H7 (cell line): ENCODE results near the gene DMD. TPM values are rescaled to one million over a fixed set of nuclear protein-coding genes. Genes with fewer than 3 reads are reported as not detected.

Experiments
- DNase-seq: peaks from one replicate; pipeline ENCODE4 v3.0.0; 2012
- H3K27me3 ChIP-seq: 2 replicates; pipeline ENCODE4 v1.6.0; 2011; ENCODE audit warnings: mild to moderate bottlenecking, low read length; ENCODE audit not compliant: control insufficient read depth, insufficient read depth
- H3K36me3 ChIP-seq: replicated peaks from 2 replicates; pipeline ENCODE4 v1.5.1; 2011; ENCODE audit warnings: low read length; ENCODE audit not compliant: control insufficient read depth, insufficient read depth
- H3K4me3 ChIP-seq: 2 replicates; pipeline ENCODE4 v1.5.1; 2011; ENCODE audit warnings: low read depth, mild to moderate bottlenecking, control low read depth, low read length, moderate library complexity; ENCODE audit not compliant: insufficient read depth
- total RNA-seq: library from RNA; depleted of rRNA; stranded (reverse); fragments of >200 nt; shearing (Covaris generic); gene quantifications from 2 replicates; pipeline ENCODE4 v1.2.3, GENCODE V29; 2014

The DMD gene
- total RNA-seq, 1 experiment from 2014 or later, result 17.1 TPM

DNA sequence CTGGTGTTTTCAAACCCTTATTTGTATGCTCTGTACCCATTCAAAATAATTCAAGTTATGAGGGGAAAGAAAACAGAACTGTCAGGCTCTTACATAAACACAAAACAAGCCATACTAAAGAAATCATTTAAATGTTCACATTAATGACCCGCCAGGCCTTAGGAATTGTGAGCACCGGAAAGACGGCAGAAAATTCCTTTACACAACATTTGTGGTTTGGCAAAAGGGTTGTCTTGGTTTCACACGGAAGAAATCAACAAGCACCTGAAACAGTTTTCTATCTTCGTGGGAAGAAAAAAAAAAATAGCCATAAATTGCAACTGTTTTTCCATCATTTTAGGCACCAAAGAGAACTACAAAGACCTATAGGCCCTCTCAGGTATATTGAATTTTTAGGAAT lies 1951.0 kb downstream of the DMD start:
- no peak overlapping the region for H3K4me3 ChIP-seq
- H3K36me3 ChIP-seq, result no peaks in the 10 kb centered on the region; the same call in 1 of the 2 replicates
- DNase-seq, result no peak
- H3K27me3 ChIP-seq, result no peaks in the 10 kb centered on the region

- Histone ChIP-seq H3K4me3 (no peak overlapping the region), H3K36me3 (no peaks in the 10 kb centered on the region; the same call in 1 of the 2 replicates), H3K27me3 (no peaks in the 10 kb centered on the region)
- DNase-seq, result no peak
Observed at GRCh38 chrX:31258166-31258565, 1953.2 kb downstream of the DMD start.

DNA sequence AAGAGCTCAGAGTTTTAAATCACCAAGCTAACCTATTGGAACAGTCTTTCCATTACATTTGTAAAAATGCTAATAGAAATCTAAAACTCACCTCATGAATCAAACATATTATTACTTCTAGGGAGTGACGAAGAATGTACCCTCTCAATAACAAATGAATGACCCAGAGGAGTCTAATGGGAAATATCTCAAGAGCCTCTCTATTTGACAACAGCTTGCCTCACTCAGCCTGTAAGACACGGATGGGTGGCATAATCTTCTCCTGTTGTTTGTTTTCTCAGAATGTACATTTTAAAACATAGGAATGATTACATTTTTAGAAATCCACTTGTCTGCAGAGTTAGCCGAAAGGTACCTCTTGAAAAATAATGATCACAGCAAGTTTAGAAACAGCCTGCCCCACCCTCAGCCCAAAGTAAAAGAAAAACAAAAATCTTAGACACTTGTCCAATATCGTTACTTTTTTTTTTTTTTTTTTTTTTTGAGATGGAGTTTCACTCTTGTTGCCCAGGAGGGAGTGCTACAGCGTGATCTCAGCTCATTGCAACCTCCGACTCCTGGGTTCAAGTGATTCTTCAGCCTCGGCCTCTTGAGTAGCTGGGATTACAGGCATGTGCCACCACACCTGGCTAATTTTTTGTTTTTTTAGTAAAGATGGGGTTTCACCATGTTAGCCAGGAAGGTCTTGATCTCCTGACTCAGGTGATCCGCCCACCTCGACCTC lies 1955.9 kb downstream of the DMD start:
- Histone ChIP-seq H3K4me3 (no peak overlapping the region), H3K27me3 (no peaks in the 10 kb centered on the region), H3K36me3 (no peaks in the 10 kb centered on the region; the same call in 1 of the 2 replicates)
- DNase-seq, result no peak

DNA sequence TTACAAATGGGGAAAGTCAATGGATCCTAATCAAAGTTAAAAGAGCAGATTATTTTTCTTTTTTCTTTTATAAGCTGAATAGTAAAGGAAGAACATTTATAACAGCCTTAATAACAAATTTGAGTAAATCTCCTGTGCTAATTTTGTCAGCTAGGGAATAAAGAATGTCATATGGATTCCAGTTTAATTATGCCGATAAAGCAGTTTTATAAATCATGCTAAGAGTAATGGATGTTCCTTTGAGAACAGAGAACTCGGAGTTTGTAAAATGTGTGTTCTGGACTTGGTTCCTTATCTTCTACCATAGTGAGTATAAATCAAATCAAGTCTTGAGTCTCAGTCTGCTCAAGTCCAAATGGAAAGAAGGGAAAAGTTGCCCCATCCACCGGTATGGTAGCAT lies 1959.2 kb downstream of the DMD start:
- no peak overlapping the region for H3K4me3 ChIP-seq
- no peaks in the 10 kb centered on the region; the same call in 1 of the 2 replicates for H3K36me3 ChIP-seq
- no peaks in the 10 kb centered on the region for H3K27me3 ChIP-seq
- DNase-seq, result no peak

DNA sequence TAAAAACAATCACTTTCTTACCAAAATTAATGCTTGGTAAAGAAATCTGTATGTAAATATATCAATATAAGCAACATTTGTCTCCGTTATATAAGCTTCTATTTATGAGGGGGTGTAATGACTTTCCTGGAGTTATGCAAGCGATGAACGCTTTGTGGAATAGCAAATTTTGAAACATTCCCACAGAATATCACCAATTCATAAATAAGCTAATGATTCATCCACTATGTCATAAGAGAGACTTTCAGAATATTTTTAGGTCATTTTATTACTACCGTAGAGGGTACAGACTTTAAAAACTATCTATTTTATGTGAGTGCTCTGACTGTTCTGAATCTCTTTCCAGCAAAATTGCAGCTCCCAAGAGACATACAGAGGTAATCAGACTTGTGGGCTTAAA lies 1960.0 kb downstream of the DMD start:
- no peak overlapping the region for H3K4me3 ChIP-seq
- H3K27me3 ChIP-seq, result no peaks in the 10 kb centered on the region
- no peaks in the 10 kb centered on the region for H3K36me3 ChIP-seq
- no peak for DNase-seq

DNA sequence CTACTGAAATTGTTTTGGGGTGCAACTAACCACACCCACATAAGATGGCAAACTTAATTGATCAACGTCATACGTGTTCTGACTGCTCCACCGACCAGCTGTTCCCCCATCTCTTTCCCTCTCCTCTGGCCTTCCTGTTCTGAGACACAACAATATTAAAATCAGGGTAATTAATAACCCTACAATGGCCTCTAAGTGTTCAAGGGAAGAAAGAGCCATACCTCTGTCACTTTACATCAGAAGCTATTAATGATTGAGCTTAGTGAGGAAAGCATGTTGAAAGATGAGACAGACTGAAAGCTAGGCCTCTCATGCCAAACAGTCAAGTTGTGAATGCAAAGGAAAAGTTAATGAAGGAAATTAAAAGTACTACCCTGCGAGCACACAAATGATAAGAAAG lies 1965.6 kb downstream of the DMD start:
- no peak for DNase-seq
- no peaks in the 10 kb centered on the region for H3K36me3 ChIP-seq
- no peaks in the 10 kb centered on the region for H3K27me3 ChIP-seq
- H3K4me3 ChIP-seq, result no peak overlapping the region

DNA sequence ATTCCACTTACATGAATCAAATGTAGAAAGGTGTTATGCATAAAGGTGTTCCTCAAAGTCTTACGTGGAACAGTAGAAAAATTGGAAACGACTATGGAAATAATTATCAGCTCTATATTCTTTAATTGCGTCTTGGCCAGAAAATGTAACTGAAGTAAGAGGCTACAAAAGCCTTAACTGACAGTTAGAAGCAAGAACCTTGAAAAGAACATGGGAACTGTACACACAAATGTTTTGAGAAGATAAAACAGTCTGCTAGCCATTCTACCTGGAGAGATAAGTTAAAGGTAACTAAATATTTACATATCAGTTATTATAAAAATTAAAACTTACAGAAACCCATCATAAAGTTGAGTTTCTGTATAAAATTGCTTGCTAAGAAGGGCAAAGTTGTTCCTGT lies 1967.5 kb downstream of the DMD start:
- no peak for DNase-seq
- H3K27me3 ChIP-seq, result no peaks in the 10 kb centered on the region
- H3K36me3 ChIP-seq, result no peaks in the 10 kb centered on the region
- no peak overlapping the region for H3K4me3 ChIP-seq

- no peaks in the 10 kb centered on the region for H3K27me3 ChIP-seq
- no peak for DNase-seq
- no peak overlapping the region for H3K4me3 ChIP-seq
- no peaks in the 10 kb centered on the region for H3K36me3 ChIP-seq
Observed at GRCh38 chrX:31240982-31241381, 1970.4 kb downstream of the DMD start.

- DNase-seq, result no peak
- no peaks in the 10 kb centered on the region for H3K36me3 ChIP-seq
- no peaks in the 10 kb centered on the region for H3K27me3 ChIP-seq
- H3K4me3 ChIP-seq, result no peak overlapping the region
Observed at GRCh38 chrX:31237189-31237588, 1974.2 kb downstream of the DMD start.

DNA sequence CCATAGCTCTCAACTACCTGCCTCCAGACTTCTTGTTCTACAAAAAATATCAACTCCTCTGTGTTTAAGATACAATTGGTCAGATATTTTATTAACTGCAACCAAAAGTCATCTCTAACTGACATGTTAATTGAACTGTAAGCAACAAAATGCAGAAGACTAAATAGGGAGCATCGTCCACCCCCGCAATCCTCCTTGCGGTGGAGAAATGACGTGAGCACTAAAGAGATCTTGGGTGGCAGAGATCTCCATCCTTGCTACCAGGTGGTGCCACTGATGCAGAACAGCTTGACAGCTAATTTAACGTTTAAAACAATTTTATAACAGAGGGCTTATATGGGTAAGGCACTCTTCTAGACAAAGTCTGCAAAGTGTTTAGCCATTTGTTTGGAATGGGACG lies 1975.1 kb downstream of the DMD start:
- Histone ChIP-seq H3K27me3 (no peaks in the 10 kb centered on the region), H3K4me3 (no peak overlapping the region), H3K36me3 (no peaks in the 10 kb centered on the region)
- no peak for DNase-seq

DNA sequence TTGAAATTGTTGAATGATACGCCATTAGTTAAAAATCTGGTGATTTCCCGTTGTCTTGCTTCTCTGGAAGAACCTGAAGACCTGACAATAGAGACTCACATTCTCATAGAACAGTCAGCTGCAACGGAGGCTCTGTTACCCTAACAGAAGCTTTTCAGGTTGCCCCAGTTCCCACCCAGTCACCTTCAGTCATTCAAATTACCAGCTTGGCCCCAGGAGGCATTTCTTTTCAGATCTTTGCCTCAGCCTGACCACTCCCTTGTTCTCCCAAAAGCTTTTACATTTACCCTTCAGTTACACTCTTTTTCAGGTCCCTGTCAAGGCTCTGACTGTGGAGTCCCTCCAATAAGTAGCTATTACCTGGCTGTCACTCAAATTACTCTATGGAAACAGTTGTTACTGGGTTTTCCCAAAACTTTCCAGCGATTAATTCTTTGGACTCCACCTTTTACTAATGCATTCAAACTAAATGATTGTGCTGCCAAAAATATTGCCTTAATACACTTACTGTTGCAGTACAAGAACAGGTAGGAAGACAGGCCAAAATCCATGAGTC lies 1977.3 kb downstream of the DMD start:
- H3K4me3 ChIP-seq, result no peak overlapping the region
- DNase-seq, result peak; percentile 50
- no peaks in the 10 kb centered on the region for H3K27me3 ChIP-seq
- H3K36me3 ChIP-seq, result no peaks in the 10 kb centered on the region

DNA sequence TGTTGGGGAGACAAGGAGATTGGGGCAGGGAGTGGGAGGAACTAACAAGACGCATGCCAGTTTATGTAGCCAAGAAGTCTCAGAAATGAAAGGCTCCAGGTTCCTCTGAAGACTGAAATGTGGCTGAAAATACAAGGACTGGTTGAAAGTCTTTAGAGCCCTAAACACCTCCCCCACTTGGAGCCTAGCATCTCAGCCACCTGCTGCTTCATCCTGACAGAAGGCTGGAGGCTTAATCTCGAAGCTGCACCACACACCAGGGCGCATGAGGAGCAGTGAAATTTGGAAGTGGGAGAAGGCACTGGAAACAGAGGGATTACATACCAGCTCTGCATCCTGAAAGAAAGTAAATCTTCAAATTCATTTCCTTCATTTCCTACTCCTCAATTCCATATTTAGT lies 1978.8 kb downstream of the DMD start:
- no peak overlapping the region for H3K4me3 ChIP-seq
- no peak for DNase-seq
- no peaks in the 10 kb centered on the region for H3K36me3 ChIP-seq
- no peaks in the 10 kb centered on the region for H3K27me3 ChIP-seq

- no peak overlapping the region for H3K4me3 ChIP-seq
- H3K36me3 ChIP-seq, result no peaks in the 10 kb centered on the region
- H3K27me3 ChIP-seq, result no peaks in the 10 kb centered on the region
- no peak for DNase-seq
Observed at GRCh38 chrX:31228909-31229308, 1982.4 kb downstream of the DMD start.

DNA sequence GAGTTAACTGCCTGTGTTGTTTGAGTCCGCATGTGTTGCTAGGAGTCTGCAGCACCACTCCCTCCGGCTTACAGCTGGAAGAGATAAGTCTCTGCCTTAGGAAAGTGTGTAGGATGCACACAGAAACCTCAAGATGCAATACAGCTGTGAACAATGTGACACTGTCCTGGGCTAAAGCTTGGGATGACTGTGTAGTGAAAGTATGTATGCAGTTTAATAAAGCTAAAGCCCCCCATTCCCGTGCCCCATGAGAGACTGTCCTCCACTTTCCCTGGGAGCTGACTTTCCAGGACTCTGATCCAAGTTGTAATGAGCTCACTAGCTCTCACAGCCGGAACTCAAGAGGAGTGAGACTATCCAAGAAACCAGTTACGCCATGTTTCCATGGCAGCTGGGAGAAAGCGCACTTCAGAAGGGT lies 1982.9 kb downstream of the DMD start:
- H3K27me3 ChIP-seq, result no peaks in the 10 kb centered on the region
- H3K4me3 ChIP-seq, result no peak overlapping the region
- no peaks in the 10 kb centered on the region for H3K36me3 ChIP-seq
- DNase-seq, result no peak

DNA sequence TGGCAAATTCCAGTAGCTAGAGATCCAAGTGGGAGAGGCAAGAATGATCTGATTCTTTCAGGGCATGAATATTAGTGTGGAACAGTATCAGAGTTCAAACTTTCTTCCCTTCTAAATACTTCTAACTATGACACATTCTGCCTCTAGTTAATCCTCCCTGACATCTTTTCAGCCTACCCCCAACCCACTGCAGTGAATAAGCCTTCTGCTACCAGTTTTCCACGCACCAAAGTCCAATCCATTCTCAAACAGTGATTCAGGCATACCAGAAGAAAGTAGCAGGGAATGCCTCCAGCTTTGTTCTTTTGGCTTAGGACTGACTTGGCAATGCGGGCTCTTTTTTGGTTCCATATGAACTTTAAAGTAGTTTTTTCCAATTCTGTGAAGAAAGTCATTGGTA lies 1984.1 kb downstream of the DMD start:
- H3K36me3 ChIP-seq, result no peaks in the 10 kb centered on the region
- no peaks in the 10 kb centered on the region for H3K27me3 ChIP-seq
- no peak overlapping the region for H3K4me3 ChIP-seq
- DNase-seq, result no peak
